SIG-M5 treated with dmso at 0.1 percent for 504 hours (cell line): Measurements from ENCODE around the gene MYH2.
"Not testable (repeated sequence)": the region's sequence is repeated elsewhere in the genome, so short reads cannot be mapped to it uniquely, and the experiment has no call there.

ENCODE experiments used
- DNase-seq: peaks from one replicate; lab custom pipeline; 2025; ENCODE audit not compliant: unreplicated experiment; lab: John Stamatoyannopoulos, UW

MYH2 gene

DNA sequence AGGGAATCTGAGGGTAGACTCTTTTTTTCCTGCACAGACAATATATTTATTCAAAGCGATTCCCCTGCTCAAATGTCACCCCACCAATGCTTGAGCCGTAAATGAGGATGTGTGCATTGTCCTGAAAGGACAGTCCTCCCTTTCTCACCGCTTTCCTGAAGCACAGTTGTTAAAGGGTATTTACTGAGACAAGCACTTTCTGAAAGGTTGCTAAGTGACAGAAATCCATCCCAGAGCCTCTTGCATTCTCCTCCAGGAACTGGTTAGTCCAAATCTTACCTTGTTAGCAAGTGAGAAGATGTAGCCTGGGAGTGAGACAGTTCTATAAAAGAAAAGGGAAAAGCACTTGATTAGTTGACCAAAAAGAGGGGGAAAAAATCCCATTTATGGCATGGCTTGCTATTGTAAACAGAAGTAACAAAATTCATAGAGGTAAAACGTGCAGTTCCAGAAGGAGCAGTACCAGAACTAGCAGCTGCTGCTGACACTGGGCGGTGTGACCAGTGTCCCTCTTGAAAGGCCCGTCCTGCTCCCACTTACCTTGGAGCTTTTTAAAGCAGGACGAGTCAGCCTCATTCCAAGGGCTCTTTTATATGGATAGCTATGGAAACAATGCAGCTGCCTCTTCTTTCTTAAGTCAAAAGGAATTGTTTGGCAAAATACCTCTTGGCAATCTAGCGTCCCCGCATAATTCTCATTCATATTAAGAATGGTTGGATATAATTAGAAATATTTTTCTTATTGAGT, at the start of gene MYH2:
TSS of gene MYH2 (minus strand) at position 563 of the 747 bp plus-strand sequence. CDS start 1,738 bp downstream, outside the sequence.
- no peak for DNase-seq

DNA sequence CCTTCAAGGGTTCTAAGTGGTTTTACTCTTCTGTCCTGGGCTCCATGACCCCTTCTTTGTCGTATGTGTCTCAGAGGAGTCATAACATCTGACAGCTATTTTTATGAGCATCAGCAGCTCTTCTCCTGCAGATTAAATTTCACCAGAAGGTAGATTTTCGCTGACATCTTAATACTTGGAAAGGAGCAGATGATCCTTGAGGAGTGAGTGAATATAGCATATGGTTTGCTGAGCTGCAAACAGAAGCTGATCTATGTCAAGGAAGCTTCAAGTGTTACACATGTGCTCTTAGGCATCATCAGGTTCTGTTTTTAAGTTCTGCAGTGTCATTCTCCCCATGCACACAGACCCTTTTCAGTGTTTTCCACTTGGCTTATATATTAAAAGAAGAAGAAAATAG, 49.2 kb upstream of the MYH2 start:
- DNase-seq = no peak

DNA sequence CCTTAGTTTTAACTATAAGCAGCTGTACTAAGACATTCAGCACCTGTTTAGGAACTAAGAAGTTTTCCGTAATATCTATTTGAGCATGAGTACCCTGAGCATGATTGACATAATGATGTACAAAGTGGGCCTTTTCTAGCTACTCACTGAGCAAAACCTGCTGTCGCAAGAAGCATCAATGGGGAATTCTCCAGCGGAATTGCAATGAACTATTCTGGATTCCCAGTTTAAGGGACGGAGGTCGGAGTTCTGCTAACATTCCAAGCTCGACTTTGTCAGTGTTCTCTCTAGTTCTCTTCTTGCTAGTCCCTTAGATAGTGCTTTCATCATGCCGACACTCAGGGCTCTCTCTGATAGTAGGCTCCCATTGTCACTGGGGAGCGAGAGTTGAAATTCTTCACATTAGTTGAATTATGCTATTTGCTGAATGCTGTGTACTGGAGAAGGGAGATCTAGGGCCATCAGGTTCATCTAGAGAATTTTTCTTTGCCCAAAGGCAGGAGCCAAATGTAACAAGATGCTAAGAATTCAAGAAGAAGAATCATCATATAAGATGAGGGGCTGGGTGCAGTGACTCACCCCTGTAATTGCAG, 40.2 kb upstream of the MYH2 start:
- no peak for DNase-seq

DNA sequence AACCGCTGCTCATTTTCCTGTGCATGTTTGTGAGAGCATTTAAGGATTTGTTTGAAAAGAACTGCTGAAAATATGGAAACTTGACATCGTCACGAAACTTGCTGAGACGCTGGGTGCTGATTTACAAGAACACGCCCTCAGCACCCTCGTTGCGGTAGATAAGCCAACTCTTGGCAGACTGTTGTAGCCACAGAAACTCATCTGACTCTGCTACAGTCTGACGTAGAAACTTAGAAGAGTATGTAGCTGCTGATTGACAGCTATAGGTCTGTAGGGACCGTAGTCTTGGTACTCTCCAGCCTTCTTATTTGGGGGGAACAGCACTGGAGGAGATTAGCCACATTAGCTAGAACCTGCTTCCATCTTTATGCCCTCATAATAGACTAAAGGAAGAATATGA, 36.1 kb upstream of the MYH2 start:
- DNase-seq = no peak

DNA sequence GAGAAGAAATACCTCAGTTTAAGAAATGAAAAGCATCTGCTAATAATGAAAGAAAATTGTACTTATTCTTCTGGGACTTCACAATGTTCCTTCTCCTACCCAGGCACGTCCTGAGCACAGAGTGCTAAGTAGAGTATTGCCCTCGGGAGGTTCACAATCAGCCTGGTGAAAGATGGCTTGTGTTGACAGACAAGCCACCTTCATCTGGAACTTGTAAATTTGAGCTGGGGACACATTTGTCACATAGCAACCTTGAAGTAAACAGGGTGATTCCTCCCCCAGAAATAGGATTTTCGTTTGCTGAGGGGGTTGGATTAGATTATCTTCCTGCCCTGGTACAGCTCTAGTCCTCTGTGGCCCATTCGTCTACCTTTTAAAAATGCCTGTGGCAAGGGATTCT, 34.4 kb upstream of the MYH2 start:
- no peak for DNase-seq

- no peak for DNase-seq
Measured at GRCh38 chr17:10579270-10579669, 29.8 kb upstream of the MYH2 start.

DNA sequence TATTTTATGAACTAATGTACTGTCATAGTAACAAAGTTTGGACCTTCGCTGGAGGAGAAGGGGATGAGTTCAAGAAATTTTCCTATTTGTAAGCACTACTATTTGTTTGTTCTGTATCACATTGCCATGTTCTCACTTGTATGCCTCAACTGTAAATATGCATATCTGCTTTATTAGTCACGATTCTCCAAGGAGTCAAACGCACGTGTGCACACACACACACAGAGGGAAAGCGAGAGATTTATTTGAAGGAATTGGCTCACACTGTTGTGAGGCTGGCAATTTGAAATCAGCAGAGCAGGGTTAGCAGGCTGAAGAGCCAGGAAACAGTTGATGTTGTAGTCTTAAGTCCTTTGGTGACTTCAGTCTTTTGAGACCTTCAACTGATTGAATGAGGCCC, 24.9 kb upstream of the MYH2 start:
- DNase-seq = no peak

DNA sequence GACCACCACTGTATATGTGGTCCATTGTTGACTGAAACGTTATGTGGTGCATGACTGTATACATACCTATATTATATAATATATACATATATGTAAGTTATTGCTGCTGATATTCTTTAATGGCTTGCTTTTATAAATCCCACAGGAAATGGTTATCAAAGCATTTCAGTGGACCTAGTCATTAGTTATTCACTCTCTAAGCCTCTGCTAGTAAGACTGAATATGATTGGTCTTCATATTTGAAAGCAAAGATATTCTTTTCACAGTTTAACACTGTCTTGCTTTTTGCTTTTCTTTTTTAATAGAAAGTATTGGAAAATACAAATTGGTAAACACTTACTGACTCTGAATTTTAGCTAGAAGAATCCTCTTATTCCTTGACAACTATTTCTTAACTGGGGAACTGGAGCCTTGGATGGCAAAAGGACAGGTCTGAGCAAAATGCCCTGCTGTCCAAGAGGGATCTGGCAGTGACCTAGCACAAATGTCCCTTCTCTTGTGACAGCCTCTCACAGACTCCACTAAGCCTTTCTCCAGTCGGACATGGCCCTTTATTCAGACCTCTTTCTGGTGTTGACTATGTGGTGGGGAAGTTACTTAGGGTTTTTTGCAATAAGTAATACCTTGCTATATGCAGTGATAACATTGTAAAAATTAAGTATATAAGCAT, 14.7 kb upstream of the MYH2 start:
- no peak for DNase-seq

- no peak for DNase-seq
Measured at GRCh38 chr17:10558049-10558448, 8.6 kb upstream of the MYH2 start.

GRCh38 chr17:10557422-10557821, 8.0 kb upstream of the MYH2 start:
- DNase-seq = no peak

DNA sequence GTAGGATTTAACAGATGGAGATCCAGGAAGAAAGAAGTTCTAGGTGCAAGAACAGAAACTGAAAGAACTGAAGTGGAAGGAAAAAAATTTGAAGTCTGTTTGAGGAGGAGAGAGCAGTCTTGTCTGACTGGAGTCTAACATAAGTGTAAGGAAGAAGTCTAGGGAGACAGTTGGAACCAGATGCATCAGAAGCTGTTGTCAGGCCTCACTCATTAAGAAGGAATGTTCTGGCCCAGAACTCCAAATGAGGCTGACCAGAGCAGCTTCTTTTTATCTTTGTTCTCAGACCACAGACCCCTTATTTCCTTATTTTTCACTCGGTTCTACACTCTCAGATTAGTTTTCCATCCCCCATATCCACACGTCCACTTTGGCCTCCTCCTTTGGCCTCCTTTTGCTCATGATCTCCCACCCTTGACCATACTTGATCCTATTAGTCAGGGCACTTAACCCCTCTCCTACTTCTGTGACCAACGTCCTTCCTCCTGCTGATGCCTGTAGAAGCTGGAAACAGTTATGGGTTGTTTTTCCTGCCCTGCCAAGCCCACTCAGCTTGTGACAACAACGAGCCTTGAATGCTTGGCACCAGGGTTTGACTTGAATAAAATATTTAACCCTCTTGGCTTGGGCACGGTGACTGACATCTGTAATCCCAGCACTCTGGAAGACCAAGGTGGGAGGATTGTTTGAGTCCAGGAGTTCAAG, 7.0 kb upstream of the MYH2 start:
- DNase-seq = no peak

- DNase-seq = no peak
Measured at GRCh38 chr17:10550014-10550413, 556 bp upstream of the MYH2 start.

DNA sequence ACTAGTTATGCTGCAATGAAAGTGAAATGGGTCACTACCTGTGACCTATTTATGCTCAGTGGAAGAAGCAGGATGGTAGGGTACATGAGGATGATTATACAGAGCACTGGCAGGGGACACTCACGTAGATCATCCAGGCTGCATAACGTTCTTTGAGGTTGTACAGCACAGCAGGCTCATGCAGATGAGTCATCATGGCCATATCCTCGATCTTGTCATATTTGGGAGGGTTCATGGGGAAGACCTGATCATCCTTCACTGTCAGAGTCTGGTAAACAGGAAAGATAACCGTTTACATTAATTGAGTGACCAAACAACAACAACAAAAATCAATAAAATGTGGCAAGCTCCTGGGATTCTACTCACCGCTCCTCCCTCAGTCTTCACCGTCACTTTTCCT, 2.1 kb downstream of the MYH2 start:
- no peak for DNase-seq

DNA sequence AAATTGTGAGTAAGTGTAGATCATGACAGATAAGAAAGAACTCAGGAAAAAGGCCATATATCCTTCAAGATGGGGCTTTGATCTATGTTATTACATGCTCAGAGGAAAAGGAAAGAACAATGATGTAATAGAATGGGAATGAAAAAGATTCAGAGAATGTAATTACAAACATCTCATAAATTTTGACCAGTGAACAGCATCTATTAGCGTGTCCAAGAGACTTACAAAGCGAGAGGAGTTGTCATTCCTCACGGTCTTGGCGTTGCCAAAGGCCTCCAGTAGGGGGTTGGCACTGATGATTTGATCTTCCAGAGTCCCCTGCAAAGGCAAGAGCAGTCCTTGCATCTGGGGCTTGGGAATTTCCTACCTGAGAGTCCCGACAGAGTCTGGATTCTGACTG, 6.0 kb downstream of the MYH2 start:
- not testable (repeated sequence) for DNase-seq

DNA sequence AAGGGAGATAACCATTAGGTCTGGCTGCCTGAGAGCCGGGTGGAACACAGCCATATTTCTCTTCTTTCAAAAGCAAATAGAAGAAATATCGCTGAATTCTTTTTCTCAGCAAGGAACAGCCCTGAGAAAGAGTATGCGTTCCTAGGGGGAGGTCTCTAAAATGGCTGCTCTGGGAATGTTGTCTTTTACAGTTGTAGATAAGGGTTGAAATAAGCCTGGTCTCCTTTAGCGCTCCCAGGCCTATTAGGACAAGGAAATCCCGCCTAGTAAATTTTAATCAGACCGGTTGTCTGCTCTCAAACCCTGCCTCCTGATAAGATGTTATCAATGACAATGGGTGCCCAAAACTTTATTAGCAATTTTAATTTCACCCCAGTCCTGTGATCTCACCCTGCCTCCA, 8.3 kb downstream of the MYH2 start:
- not testable (repeated sequence) for DNase-seq

- DNase-seq = no peak
Measured at GRCh38 chr17:10532026-10532425, 17.4 kb downstream of the MYH2 start.

DNA sequence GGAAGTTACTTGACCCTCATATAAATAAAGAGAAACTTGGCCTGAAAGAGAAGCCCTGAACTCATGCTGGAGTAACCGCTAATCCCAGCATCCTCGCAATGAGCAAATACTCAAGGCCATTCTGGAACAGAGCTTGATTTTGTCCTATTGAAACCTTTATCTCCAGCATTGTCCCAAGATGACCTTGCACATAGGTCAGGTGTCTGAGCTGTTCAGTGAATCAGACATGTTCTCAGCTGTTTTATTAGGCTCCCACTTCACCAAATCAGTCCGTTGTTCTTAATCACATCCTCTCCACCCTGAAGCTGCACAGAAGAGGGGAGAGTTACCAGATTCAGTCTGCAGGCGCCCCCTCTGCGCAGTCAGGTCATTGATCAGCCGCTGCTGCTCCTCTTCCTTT, 22.0 kb downstream of the MYH2 start:
- no peak for DNase-seq

GRCh38 chr17:10526517-10526916, 22.9 kb downstream of the MYH2 start:
- no peak for DNase-seq

- no peak for DNase-seq
Measured at GRCh38 chr17:10523064-10523463, 26.4 kb downstream of the MYH2 start.

DNA sequence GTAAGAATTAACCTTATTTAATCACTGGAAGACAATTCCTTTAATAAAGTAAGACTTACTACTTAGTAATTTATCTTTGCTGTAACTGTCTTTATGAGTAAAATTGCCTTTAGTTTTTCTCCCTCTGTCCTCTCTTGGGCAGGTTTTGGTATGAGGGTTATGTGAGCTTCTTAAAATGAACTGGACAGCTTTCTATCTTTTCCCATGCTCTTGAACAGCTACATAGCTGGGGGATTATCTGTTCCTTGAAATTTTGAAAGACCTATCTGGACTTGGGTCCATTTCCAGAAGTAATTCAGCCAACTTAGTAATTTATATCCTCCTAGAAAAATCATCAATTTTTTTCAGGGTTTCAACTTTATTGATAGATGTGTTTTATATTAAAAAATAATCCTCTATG, 27.5 kb downstream of the MYH2 start:
- DNase-seq = no peak

DNA sequence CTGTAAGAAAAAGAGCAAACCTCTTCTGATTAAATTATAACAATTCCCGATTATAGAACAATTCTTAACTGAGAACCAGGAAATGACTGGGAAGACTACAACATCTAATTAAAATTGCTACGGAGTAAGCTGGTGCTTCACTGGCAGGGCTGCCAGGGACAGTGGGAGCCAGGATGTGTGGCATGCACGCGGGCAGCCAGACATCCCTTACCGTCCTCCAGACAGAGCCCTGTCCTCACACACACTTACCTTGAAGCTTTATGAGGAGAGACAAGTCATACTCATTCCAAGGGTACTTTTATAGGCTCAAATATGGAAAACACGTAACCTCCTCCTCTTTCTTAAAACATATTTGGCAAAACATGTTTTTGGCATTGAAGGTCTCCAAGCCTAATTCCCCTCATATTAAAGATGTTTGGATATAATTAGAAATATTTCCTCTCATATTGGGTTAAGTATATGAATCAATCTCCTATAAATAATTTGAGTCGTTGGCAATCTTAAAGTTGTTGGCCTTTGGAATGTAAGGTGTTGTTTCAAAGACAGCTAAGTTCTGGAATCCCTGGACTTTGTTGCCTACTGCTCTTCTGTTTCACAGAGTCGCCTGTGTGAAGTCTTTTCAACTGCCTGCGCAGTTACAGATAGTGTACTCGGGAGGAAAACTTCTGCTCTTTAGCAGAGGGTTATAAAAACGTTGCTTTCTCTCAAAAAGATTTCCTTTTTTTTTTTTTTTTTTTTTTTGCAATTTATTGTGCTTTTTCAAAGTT, 31.0 kb downstream of the MYH2 start, which contains the start of gene MYH1:
TSS of gene MYH1 (minus strand) at position 272 of the 767 bp plus-strand sequence. CDS start 1,900 bp downstream, outside the sequence.
- no peak for DNase-seq
